Measurements from ENCODE around the gene RASL10B.
"Not testable (repeated sequence)": the region's sequence is repeated elsewhere in the genome, so short reads cannot be mapped to it uniquely, and the experiment has no call there.

Gene RASL10B

GRCh38 chr17:35743626-35744328 lies 12.3 kb downstream of the RASL10B start:
- no peak for DNase-seq

GRCh38 chr17:35744830-35745229 lies 13.4 kb downstream of the RASL10B start:
- no peak for DNase-seq

DNA sequence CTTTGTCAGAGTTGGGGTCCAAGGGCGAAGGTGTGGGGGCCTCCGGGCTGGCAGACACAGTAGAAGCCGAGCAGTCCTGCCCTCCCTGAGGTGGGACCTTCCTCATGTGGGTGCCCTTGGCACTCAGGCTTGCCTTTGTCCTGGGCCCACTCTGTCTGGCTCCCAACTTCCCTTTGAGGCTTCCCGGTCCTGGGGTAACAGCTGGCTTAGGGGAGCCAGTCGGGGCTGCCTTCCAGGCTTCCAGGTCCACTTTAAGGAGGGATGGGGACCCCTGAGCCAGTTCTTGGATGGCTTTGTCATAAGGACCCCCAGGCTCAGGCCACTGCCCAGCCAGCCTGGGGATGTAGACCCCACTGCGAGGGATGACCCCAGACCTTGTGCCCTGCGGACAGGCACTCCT lies 13.8 kb downstream of the RASL10B start:
- no peak for DNase-seq

DNA sequence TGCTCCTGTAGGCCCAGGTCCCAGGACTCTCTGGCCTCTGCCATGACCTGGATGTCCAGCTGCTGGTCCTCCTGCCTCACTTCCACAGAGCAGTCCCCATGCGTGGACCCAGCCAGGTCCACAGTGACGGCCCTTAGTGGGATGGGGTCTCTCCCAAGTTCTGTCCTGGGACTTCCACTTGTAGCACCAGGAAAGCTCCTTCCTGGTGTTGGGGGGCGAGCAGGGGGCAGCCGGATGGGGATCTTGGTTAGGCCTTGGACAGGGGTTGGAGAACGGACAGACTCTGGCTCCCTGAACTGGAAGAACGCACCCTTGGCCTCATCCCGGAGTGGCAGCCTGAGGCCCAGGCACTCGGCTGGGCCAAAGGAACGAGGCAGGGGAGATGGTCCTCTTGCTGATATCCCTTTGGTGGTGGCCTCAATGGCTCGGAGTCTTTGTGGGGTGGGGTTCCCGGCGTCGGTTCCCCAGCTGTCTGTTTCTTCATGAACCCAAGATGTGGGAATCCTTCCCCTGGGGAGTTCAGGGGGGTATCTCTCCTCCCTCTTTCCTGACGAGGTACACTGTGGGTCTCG lies 14.4 kb downstream of the RASL10B start:
- DNase-seq, result no peak

DNA sequence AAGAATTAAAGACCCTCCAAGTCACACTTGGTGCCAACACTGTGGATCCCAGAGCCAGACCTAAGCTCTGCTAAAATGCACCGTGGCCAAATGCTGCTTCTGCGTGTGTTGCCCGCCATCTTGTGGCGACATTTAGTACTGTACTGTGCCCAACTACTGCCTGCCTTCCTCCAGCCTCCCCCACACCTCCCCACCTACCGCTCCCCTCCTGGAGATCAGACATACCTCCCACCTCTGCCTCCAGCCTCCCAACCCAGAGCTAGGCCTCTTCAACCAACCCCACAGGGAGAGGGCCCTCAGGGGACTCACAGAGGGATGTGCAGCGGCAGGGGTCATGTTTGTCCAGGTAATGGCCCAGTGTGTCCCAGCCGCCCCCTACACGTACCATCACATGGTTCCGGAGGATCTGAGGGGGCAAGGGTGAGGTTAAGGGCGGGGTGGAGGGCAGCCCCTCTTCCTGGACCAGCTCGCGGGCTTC lies 16.1 kb downstream of the RASL10B start:
- DNase-seq, result peak; percentile 79

GRCh38 chr17:35748341-35748841 lies 17.0 kb downstream of the RASL10B start:
- DNase-seq, result no peak

DNA sequence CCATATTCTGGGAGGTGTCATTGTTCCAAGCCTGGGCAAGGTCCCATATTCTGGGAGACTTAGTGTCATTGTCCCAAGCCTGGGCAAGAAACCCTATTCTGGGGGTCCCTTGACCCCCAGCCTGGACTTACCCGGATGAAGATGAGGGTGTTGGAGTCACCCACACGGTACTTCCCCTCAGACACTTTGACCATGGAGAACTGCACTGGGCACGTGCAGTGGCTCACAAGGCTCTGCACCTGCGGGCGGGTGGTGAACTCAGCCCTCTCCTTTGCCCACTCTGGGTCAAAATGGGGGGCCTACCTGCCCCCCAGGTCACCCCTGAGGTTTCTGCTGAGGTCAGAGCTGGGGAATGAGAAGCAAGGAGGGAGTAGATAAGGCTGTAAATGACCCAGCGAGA lies 17.5 kb downstream of the RASL10B start:
- DNase-seq, result no peak

DNA sequence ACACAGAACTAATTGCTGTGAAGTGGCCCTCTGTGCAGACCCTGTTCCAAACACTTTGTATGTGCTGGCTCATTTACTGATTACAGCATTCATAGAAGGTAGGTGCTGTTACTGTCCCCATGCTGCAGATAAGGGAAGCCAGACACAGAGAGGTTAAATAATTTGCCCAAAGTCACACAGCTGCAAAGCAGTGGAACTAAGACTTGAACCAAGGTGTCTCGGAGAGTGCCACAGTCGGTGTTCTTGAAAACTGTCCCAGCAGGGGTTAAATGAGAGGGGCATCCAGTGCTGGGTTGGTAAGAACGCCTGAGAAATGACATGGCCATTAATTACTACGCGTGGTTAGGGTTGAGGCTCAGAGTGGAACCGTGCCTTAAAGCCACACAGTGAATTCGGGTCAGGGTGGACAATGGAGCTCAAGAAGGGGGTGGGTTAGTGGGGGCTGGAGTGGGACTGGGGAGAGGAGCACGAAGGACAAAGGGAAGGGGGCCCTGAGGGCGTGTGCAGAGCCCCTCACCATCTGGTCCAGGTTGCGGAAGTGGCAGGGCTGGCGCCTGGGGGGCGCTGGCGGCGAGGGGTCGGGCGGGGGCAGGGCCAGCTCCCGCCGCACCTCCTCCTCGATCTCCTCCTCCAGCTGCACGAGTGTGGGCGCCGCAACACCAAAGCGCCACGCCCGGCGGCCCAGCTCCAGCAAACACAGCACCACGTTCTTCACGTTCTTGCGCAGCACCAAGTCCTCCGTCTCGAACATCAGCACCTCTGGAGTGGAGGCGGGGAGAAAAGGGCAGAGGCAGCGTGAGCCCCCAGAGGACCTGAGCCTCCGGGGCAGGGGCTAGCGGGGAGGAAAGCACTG lies 18.3 kb downstream of the RASL10B start:
- no peak for DNase-seq

- DNase-seq, result no peak
These were observed 19.3 kb downstream of the RASL10B start for GRCh38 chr17:35750526-35751395.

- not testable (repeated sequence) for DNase-seq
These were observed 20.1 kb downstream of the RASL10B start for GRCh38 chr17:35751541-35751940.

GRCh38 chr17:35752471-35752870 lies 21.0 kb downstream of the RASL10B start:
- no peak for DNase-seq

- no peak for DNase-seq
These were observed 21.7 kb downstream of the RASL10B start, which contains the start of gene GAS2L2 for GRCh38 chr17:35752945-35753764. Gene GAS2L2, minus strand, starts transcription at chr17:35753239. Its CDS starts 389 bp downstream, at chr17:35752850.

DNA sequence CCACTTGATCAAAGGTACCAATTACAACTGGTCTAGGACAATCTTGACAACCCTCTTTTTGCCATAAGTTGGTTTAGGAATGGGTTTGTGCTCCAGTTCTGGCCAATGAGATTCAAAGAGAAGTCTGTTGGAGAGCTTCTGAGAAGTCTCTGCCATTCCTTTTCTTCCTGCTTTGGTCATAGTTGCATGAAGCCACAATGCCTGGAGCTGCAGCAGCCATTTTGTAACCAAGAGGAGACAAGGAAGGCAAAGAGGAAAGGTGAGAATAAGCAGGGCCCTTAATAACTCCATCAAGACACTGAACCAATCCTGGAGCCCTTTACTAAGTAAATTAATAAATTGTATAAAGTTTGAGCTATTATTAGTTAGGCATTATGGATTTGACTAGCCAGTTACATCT lies 25.8 kb downstream of the RASL10B start:
- no peak for DNase-seq

- no peak for DNase-seq
These were observed 29.1 kb downstream of the RASL10B start, which contains the start of gene C17orf50 for GRCh38 chr17:35760587-35760986. Gene C17orf50, plus strand, starts transcription at chr17:35760887. Its CDS starts 55 bp downstream, at chr17:35760942.

DNA sequence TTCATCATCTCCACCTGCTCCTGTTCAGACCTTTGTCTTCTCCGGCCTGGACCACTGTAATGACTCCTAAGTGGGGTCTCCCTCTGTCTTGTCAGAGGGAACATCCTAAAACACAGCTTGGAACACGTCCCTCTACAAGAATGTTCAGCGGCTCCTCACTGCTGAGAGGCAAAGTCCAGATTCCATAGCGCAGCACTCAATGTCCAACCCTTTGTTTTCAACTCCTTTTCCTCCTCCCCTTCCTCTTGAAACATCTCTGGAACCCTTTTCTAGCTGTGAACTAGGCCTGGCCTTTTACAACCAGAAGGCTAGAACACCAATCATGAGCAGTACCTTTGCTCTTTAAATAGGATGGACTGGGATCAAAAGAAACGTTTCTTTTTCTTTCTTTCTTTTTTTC lies 30.2 kb downstream of the RASL10B start:
- DNase-seq, result no peak

GRCh38 chr17:35763767-35764122 lies 32.3 kb downstream of the RASL10B start:
- no peak for DNase-seq

DNA sequence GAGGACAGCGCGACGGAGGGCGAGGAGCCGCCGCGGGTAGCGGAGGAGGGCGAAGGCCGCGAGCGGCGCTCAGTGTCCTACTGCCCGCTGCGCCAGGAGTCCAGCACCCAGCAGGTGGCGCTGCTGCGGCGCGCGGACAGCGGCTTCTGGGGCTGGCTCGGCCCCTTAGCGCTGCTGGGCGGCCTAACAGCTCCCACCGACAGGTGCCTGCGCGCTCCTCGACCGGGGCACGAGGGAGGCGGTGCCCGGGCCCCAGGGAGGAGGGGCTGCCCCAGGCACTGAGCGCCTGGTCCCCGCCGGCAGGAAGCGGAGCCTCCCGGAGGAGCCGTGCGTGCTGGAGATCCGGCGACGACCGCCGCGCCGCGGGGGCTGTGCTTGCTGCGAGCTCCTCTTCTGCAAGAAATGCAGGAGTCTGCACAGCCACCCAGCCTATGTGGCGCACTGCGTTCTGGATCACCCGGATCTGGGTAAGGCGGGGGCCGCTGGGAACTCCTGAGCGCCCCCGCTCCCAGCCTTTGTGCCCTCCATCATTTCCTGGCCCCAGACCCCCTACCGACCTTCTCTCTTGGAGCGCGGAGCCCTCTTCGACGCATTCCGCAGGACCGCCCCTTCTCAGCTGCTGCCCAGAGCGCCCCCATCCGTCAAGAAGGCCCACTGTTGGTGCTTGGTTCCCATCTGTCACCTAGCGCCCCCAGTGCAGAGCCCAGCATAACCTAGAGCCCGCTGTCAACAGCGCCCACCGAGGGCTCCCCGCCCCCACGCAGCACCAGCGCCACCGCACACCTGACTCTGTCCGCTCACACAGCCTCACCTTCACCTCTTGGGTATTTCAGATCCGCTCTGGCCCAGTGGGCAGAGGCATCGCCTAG lies 32.9 kb downstream of the RASL10B start:
- DNase-seq, result peak; percentile 87

GRCh38 chr17:35765086-35765710 lies 33.8 kb downstream of the RASL10B start:
- no peak for DNase-seq

GRCh38 chr17:35765756-35766488 lies 34.5 kb downstream of the RASL10B start:
- DNase-seq, result no peak

Data from stimulated activated CD4-positive, alpha-beta T cell treated with anti-CD3 and anti-CD28 coated beads, Interleukin-12 subunit alpha, Interleukin-12 subunit beta, amount 100 ng/mL, for 4 hours (primary cell).